H9 (cell line): ENCODE measurements around the gene CRMP1. TPM values are rescaled to one million over a fixed set of nuclear protein-coding genes. Genes with fewer than 3 reads are reported as not detected.

ENCODE experiments used
- DNase-seq: peaks from one replicate; pipeline ENCODE4 v3.0.0-alpha.2; 2017
- H2AFZ ChIP-seq: one replicate; pipeline ENCODE4 v1.6.1; 2013; ENCODE audit warnings: mild to moderate bottlenecking, low read length, control low read depth, moderate library complexity
- H2AK5ac ChIP-seq: 2 replicates; pipeline ENCODE4 v1.6.1; 2013; ENCODE audit warnings: low read length, control low read depth, mixed read lengths; ENCODE audit not compliant: insufficient read length
- H2BK120ac ChIP-seq: one replicate; pipeline ENCODE4 v1.6.1; 2013; ENCODE audit warnings: low read depth, mild to moderate bottlenecking, low read length, control low read depth, inconsistent platforms; ENCODE audit not compliant: poor library complexity, severe bottlenecking
- H2BK12ac ChIP-seq: 2 replicates; pipeline ENCODE4 v1.6.1; 2013; ENCODE audit warnings: low read length, control low read depth, mixed read lengths, low read depth; ENCODE audit not compliant: insufficient read length
- H2BK15ac ChIP-seq: 2 replicates; pipeline ENCODE4 v1.6.1; 2013; ENCODE audit warnings: low read depth, low read length, control low read depth
- H2BK20ac ChIP-seq: one replicate; pipeline ENCODE4 v1.6.1; 2013; ENCODE audit warnings: low read depth, mild to moderate bottlenecking, low read length, control low read depth, inconsistent platforms; ENCODE audit not compliant: poor library complexity, severe bottlenecking
- H2BK5ac ChIP-seq: 2 replicates; pipeline ENCODE4 v1.6.1; 2013; ENCODE audit warnings: low read length, control low read depth, mixed read lengths; ENCODE audit not compliant: insufficient read length
- H3K14ac ChIP-seq: 2 replicates; pipeline ENCODE4 v1.6.1; 2013; ENCODE audit warnings: low read length, control low read depth; ENCODE audit not compliant: insufficient read depth
- H3K18ac ChIP-seq: 2 replicates; pipeline ENCODE4 v1.6.1; 2013; ENCODE audit warnings: low read depth, mild to moderate bottlenecking, mixed read lengths, low read length, control low read depth; ENCODE audit not compliant: insufficient read length
- H3K23ac ChIP-seq: 2 replicates; pipeline ENCODE4 v1.6.1; 2013; ENCODE audit warnings: low read length, control low read depth, mixed read lengths, low read depth; ENCODE audit not compliant: insufficient read length
- H3K23me2 ChIP-seq: 2 replicates; pipeline ENCODE4 v1.6.1; 2013; ENCODE audit warnings: low read depth, mild to moderate bottlenecking, mixed read lengths, low read length, control low read depth; ENCODE audit not compliant: insufficient read length, poor library complexity, severe bottlenecking
- H3K27ac ChIP-seq: 2 replicates; pipeline ENCODE4 v1.5.1; 2013; ENCODE audit warnings: low read length, control low read depth, mixed read lengths, low read depth; ENCODE audit not compliant: insufficient read length
- H3K27me3 ChIP-seq: 2 replicates; pipeline ENCODE4 v1.6.1; 2013; ENCODE audit warnings: low read length, control low read depth, inconsistent platforms; ENCODE audit not compliant: insufficient read depth
- H3K4ac ChIP-seq: 2 replicates; pipeline ENCODE4 v1.6.1; 2013; ENCODE audit warnings: low read depth, mild to moderate bottlenecking, control low read depth, inconsistent platforms, low read length, moderate library complexity
- H3K4me1 ChIP-seq: 2 replicates; pipeline ENCODE4 v1.6.1; 2013; ENCODE audit warnings: low read length, control low read depth, inconsistent platforms; ENCODE audit not compliant: insufficient read depth
- H3K4me2 ChIP-seq: 2 replicates; pipeline ENCODE4 v1.6.1; 2013; ENCODE audit warnings: low read length, control low read depth, mixed read lengths; ENCODE audit not compliant: insufficient read length, insufficient read depth
- H3K56ac ChIP-seq: 2 replicates; pipeline ENCODE4 v1.6.1; 2013; ENCODE audit warnings: low read depth, mild to moderate bottlenecking, mixed read lengths, low read length, control low read depth; ENCODE audit not compliant: insufficient read length
- H3K79me1 ChIP-seq: 2 replicates; pipeline ENCODE4 v1.6.1; 2013; ENCODE audit warnings: low read depth, mild to moderate bottlenecking, moderate library complexity, low read length, control low read depth, inconsistent platforms; ENCODE audit not compliant: insufficient read depth, poor library complexity, severe bottlenecking
- H3K79me2 ChIP-seq: 2 replicates; pipeline ENCODE4 v1.6.1; 2013; ENCODE audit warnings: low read length, control low read depth, inconsistent platforms; ENCODE audit not compliant: insufficient read depth
- H3K9ac ChIP-seq: 2 replicates; pipeline ENCODE4 v1.6.1; 2013; ENCODE audit warnings: low read length, control low read depth, mixed read lengths; ENCODE audit not compliant: insufficient read length; ENCODE audit errors: extremely low read depth
- H3K9me3 ChIP-seq: one replicate; pipeline ENCODE4 v1.6.1; 2013; ENCODE audit warnings: low read depth, low read length, inconsistent platforms; ENCODE audit not compliant: control insufficient read depth
- H3T11ph ChIP-seq: one replicate; pipeline ENCODE4 v1.6.1; 2013; ENCODE audit warnings: mild to moderate bottlenecking, low read length, control low read depth, inconsistent platforms
- H4K20me1 ChIP-seq: one replicate; pipeline ENCODE4 v1.6.1; 2013; ENCODE audit not compliant: control insufficient read depth, insufficient read length, insufficient read depth
- H4K5ac ChIP-seq: 2 replicates; pipeline ENCODE4 v1.6.1; 2013; ENCODE audit warnings: low read depth, mild to moderate bottlenecking, mixed read lengths, low read length, control low read depth; ENCODE audit not compliant: insufficient read length
- H4K8ac ChIP-seq: replicated peaks from 2 replicates; pipeline ENCODE4 v1.6.1; 2013; ENCODE audit warnings: low read length, control low read depth, mixed read lengths, low read depth; ENCODE audit not compliant: insufficient read length
- H4K91ac ChIP-seq: 2 replicates; pipeline ENCODE4 v1.6.1; 2013; ENCODE audit warnings: low read depth, mild to moderate bottlenecking, moderate library complexity, mixed read lengths, low read length, control low read depth; ENCODE audit not compliant: insufficient read length
- H3K27ac Mint-ChIP-seq, 3 experiments: 2 replicates in 2 of 3; 3 replicates in 1 of 3; pipeline ENCODE4 v1.8.0; 2020 to 2021; ENCODE audit warnings: mixed read lengths in 3 of 3, mild to moderate bottlenecking in 1 of 3, moderate library complexity in 1 of 3
- H3K27me3 Mint-ChIP-seq: 2 replicates; pipeline ENCODE4 v1.8.0; 2021; ENCODE audit warnings: low read depth, mild to moderate bottlenecking, moderate library complexity, mixed read lengths
- H3K36me3 Mint-ChIP-seq, 3 experiments: 2 replicates in 2 of 3; 3 replicates in 1 of 3; pipeline ENCODE4 v1.8.0; 2020 to 2021; ENCODE audit warnings: low read depth in 3 of 3, mixed read lengths in 3 of 3; ENCODE audit not compliant: insufficient read depth in 1 of 3
- H3K4me1 Mint-ChIP-seq, 2 experiments: 2 replicates each; pipeline ENCODE4 v1.8.0; 2020; ENCODE audit warnings: mixed read lengths in 2 of 2
- H3K4me3 Mint-ChIP-seq, 2 experiments: 2 replicates in 1 of 2; 3 replicates in 1 of 2; pipeline ENCODE4 v1.8.0; 2020 to 2021; ENCODE audit warnings: mild to moderate bottlenecking in 2 of 2, mixed read lengths in 2 of 2, moderate library complexity in 1 of 2
- H3K9me3 Mint-ChIP-seq, 2 experiments: 2 replicates in 1 of 2; 3 replicates in 1 of 2; pipeline ENCODE4 v1.8.0; 2020; ENCODE audit warnings: mild to moderate bottlenecking in 2 of 2, mixed read lengths in 2 of 2, moderate library complexity in 1 of 2
- WGBS: extraction: QIAGEN DNeasy Blood & Tissue Kit; methylation state at CpG from one replicate; pipeline ENCODE4 v1.1.7; 2013; ENCODE audit warnings: missing lambda C conversion rate, low lambda C conversion rate, mixed read lengths; ENCODE audit not compliant: insufficient read length; ENCODE audit errors: extremely low coverage; 5-methylcytosine and 5-hydroxymethylcytosine counted together
- total RNA-seq: library from RNA; stranded (reverse); gene quantifications from 2 replicates; pipeline ENCODE4 v1.2.1, GENCODE V29; 2021
- TF ChIP-seq, protein P1 (sequence below): fragments of 200-600 bp; sonication (generic); conservative IDR thresholded peaks from 3 replicates; pipeline ENCODE4 v1.8.0; 2021; ENCODE audit warnings: antibody characterized with exemption, mild to moderate bottlenecking

CRMP1 gene
- total RNA-seq, 1 experiment from 2014 or later = 71.6 TPM

DNA sequence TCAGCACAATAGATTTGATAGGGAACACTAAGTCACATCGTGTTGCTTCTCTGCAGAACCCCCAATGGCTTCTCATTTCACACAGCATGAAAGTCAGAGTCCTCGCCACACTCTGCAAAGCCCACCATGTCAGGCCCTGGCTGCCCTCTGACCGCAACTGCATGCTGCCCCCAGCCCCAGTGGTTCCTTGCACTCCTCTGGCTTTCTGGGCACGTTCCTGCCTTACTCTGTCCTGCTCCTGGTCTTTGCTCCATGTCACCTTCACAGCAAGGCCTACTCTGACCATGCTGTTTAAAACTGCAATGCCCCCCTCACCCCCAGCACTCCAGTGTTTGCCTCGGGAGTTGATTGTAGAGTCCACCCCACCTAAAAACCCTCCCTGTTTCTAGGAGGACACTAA, 103.7 kb downstream of the CRMP1 start:
- Histone ChIP-seq H2BK12ac (no peak overlapping the region), H3K4me2 (no peak overlapping the region), H2BK120ac (no peak overlapping the region), H3K79me2 (no peaks in the 10 kb centered on the region), H3K27ac (no peak overlapping the region), H2AFZ (no peak overlapping the region), H3K9me3 (no peaks in the 10 kb centered on the region), H4K5ac (no peak overlapping the region), H3T11ph (no peak overlapping the region), H3K23me2 (no peaks in the 10 kb centered on the region), H3K18ac (no peak overlapping the region), H3K4ac (no peak overlapping the region), H3K56ac (no peak overlapping the region), H3K23ac (no peak overlapping the region), H3K27me3 (no peaks in the 10 kb centered on the region), H2AK5ac (no peak overlapping the region), H2BK20ac (no peak overlapping the region), H4K8ac (no peak overlapping the region), H2BK5ac (no peak overlapping the region), H3K9ac (no peak overlapping the region), H3K79me1 (no peaks in the 10 kb centered on the region), H4K20me1 (no peaks in the 10 kb centered on the region), H4K91ac (no peak overlapping the region), H3K14ac (no peak overlapping the region), H3K4me1 (no peaks in the 10 kb centered on the region), H2BK15ac (no peak overlapping the region)
- TF ChIP-seq, protein P1, sequence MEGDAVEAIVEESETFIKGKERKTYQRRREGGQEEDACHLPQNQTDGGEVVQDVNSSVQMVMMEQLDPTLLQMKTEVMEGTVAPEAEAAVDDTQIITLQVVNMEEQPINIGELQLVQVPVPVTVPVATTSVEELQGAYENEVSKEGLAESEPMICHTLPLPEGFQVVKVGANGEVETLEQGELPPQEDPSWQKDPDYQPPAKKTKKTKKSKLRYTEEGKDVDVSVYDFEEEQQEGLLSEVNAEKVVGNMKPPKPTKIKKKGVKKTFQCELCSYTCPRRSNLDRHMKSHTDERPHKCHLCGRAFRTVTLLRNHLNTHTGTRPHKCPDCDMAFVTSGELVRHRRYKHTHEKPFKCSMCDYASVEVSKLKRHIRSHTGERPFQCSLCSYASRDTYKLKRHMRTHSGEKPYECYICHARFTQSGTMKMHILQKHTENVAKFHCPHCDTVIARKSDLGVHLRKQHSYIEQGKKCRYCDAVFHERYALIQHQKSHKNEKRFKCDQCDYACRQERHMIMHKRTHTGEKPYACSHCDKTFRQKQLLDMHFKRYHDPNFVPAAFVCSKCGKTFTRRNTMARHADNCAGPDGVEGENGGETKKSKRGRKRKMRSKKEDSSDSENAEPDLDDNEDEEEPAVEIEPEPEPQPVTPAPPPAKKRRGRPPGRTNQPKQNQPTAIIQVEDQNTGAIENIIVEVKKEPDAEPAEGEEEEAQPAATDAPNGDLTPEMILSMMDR = no peak
- Mint-ChIP-seq H3K36me3 (peaks cover 26 to 30% (median 28%) of the 10 kb centered on the region in 3 experiments), H3K4me3 (no peak overlapping the region), H3K9me3 (peaks cover 0 to 3% of the 10 kb centered on the region in 2 experiments; a peak in 1 of 5 replicates), H3K4me1 (peaks cover 10 to 13% of the 10 kb centered on the region in 2 experiments; a peak in 3 of 4 replicates), H3K27ac (no peak overlapping the region; a peak in 3 of 7 replicates), H3K27me3 (no peaks in the 10 kb centered on the region)
- no CpG with 5 or more reads among the region's 5 CpGs for WGBS
- DNase-seq = peak; percentile 10
